H9 (cell line): Measurements from ENCODE around the gene ALDH3A2. TPM values are rescaled to one million over a fixed set of nuclear protein-coding genes. Genes with fewer than 3 reads are reported as not detected.

Experiments used
- DNase-seq: peaks from one replicate; pipeline ENCODE4 v3.0.0-alpha.2; 2017
- H2AFZ ChIP-seq: one replicate; pipeline ENCODE4 v1.6.1; 2013; ENCODE audit warnings: mild to moderate bottlenecking, low read length, control low read depth, moderate library complexity
- H2AK5ac ChIP-seq: 2 replicates; pipeline ENCODE4 v1.6.1; 2013; ENCODE audit warnings: low read length, control low read depth, mixed read lengths; ENCODE audit not compliant: insufficient read length
- H2BK120ac ChIP-seq: one replicate; pipeline ENCODE4 v1.6.1; 2013; ENCODE audit warnings: low read depth, mild to moderate bottlenecking, low read length, control low read depth, inconsistent platforms; ENCODE audit not compliant: poor library complexity, severe bottlenecking
- H2BK12ac ChIP-seq: 2 replicates; pipeline ENCODE4 v1.6.1; 2013; ENCODE audit warnings: low read length, control low read depth, mixed read lengths, low read depth; ENCODE audit not compliant: insufficient read length
- H2BK15ac ChIP-seq: 2 replicates; pipeline ENCODE4 v1.6.1; 2013; ENCODE audit warnings: low read depth, low read length, control low read depth
- H2BK20ac ChIP-seq: one replicate; pipeline ENCODE4 v1.6.1; 2013; ENCODE audit warnings: low read depth, mild to moderate bottlenecking, low read length, control low read depth, inconsistent platforms; ENCODE audit not compliant: poor library complexity, severe bottlenecking
- H2BK5ac ChIP-seq: 2 replicates; pipeline ENCODE4 v1.6.1; 2013; ENCODE audit warnings: low read length, control low read depth, mixed read lengths; ENCODE audit not compliant: insufficient read length
- H3K14ac ChIP-seq: 2 replicates; pipeline ENCODE4 v1.6.1; 2013; ENCODE audit warnings: low read length, control low read depth; ENCODE audit not compliant: insufficient read depth
- H3K18ac ChIP-seq: 2 replicates; pipeline ENCODE4 v1.6.1; 2013; ENCODE audit warnings: low read depth, mild to moderate bottlenecking, mixed read lengths, low read length, control low read depth; ENCODE audit not compliant: insufficient read length
- H3K23ac ChIP-seq: 2 replicates; pipeline ENCODE4 v1.6.1; 2013; ENCODE audit warnings: low read length, control low read depth, mixed read lengths, low read depth; ENCODE audit not compliant: insufficient read length
- H3K23me2 ChIP-seq: 2 replicates; pipeline ENCODE4 v1.6.1; 2013; ENCODE audit warnings: low read depth, mild to moderate bottlenecking, mixed read lengths, low read length, control low read depth; ENCODE audit not compliant: insufficient read length, poor library complexity, severe bottlenecking
- H3K27ac ChIP-seq: 2 replicates; pipeline ENCODE4 v1.5.1; 2013; ENCODE audit warnings: low read length, control low read depth, mixed read lengths, low read depth; ENCODE audit not compliant: insufficient read length
- H3K27me3 ChIP-seq: 2 replicates; pipeline ENCODE4 v1.6.1; 2013; ENCODE audit warnings: low read length, control low read depth, inconsistent platforms; ENCODE audit not compliant: insufficient read depth
- H3K4ac ChIP-seq: 2 replicates; pipeline ENCODE4 v1.6.1; 2013; ENCODE audit warnings: low read depth, mild to moderate bottlenecking, control low read depth, inconsistent platforms, low read length, moderate library complexity
- H3K4me1 ChIP-seq: 2 replicates; pipeline ENCODE4 v1.6.1; 2013; ENCODE audit warnings: low read length, control low read depth, inconsistent platforms; ENCODE audit not compliant: insufficient read depth
- H3K4me2 ChIP-seq: 2 replicates; pipeline ENCODE4 v1.6.1; 2013; ENCODE audit warnings: low read length, control low read depth, mixed read lengths; ENCODE audit not compliant: insufficient read length, insufficient read depth
- H3K56ac ChIP-seq: 2 replicates; pipeline ENCODE4 v1.6.1; 2013; ENCODE audit warnings: low read depth, mild to moderate bottlenecking, mixed read lengths, low read length, control low read depth; ENCODE audit not compliant: insufficient read length
- H3K79me1 ChIP-seq: 2 replicates; pipeline ENCODE4 v1.6.1; 2013; ENCODE audit warnings: low read depth, mild to moderate bottlenecking, moderate library complexity, low read length, control low read depth, inconsistent platforms; ENCODE audit not compliant: insufficient read depth, poor library complexity, severe bottlenecking
- H3K79me2 ChIP-seq: 2 replicates; pipeline ENCODE4 v1.6.1; 2013; ENCODE audit warnings: low read length, control low read depth, inconsistent platforms; ENCODE audit not compliant: insufficient read depth
- H3K9ac ChIP-seq: 2 replicates; pipeline ENCODE4 v1.6.1; 2013; ENCODE audit warnings: low read length, control low read depth, mixed read lengths; ENCODE audit not compliant: insufficient read length; ENCODE audit errors: extremely low read depth
- H3K9me3 ChIP-seq: one replicate; pipeline ENCODE4 v1.6.1; 2013; ENCODE audit warnings: low read depth, low read length, inconsistent platforms; ENCODE audit not compliant: control insufficient read depth
- H3T11ph ChIP-seq: one replicate; pipeline ENCODE4 v1.6.1; 2013; ENCODE audit warnings: mild to moderate bottlenecking, low read length, control low read depth, inconsistent platforms
- H4K20me1 ChIP-seq: one replicate; pipeline ENCODE4 v1.6.1; 2013; ENCODE audit not compliant: control insufficient read depth, insufficient read length, insufficient read depth
- H4K5ac ChIP-seq: 2 replicates; pipeline ENCODE4 v1.6.1; 2013; ENCODE audit warnings: low read depth, mild to moderate bottlenecking, mixed read lengths, low read length, control low read depth; ENCODE audit not compliant: insufficient read length
- H4K8ac ChIP-seq: replicated peaks from 2 replicates; pipeline ENCODE4 v1.6.1; 2013; ENCODE audit warnings: low read length, control low read depth, mixed read lengths, low read depth; ENCODE audit not compliant: insufficient read length
- H4K91ac ChIP-seq: 2 replicates; pipeline ENCODE4 v1.6.1; 2013; ENCODE audit warnings: low read depth, mild to moderate bottlenecking, moderate library complexity, mixed read lengths, low read length, control low read depth; ENCODE audit not compliant: insufficient read length
- H3K27ac Mint-ChIP-seq, 3 experiments: 2 replicates in 2 of 3; 3 replicates in 1 of 3; pipeline ENCODE4 v1.8.0; 2020 to 2021; ENCODE audit warnings: mixed read lengths in 3 of 3, mild to moderate bottlenecking in 1 of 3, moderate library complexity in 1 of 3
- H3K27me3 Mint-ChIP-seq: 2 replicates; pipeline ENCODE4 v1.8.0; 2021; ENCODE audit warnings: low read depth, mild to moderate bottlenecking, moderate library complexity, mixed read lengths
- H3K36me3 Mint-ChIP-seq, 3 experiments: 2 replicates in 2 of 3; 3 replicates in 1 of 3; pipeline ENCODE4 v1.8.0; 2020 to 2021; ENCODE audit warnings: low read depth in 3 of 3, mixed read lengths in 3 of 3; ENCODE audit not compliant: insufficient read depth in 1 of 3
- H3K4me1 Mint-ChIP-seq, 2 experiments: 2 replicates each; pipeline ENCODE4 v1.8.0; 2020; ENCODE audit warnings: mixed read lengths in 2 of 2
- H3K4me3 Mint-ChIP-seq, 2 experiments: 2 replicates in 1 of 2; 3 replicates in 1 of 2; pipeline ENCODE4 v1.8.0; 2020 to 2021; ENCODE audit warnings: mild to moderate bottlenecking in 2 of 2, mixed read lengths in 2 of 2, moderate library complexity in 1 of 2
- H3K9me3 Mint-ChIP-seq, 2 experiments: 2 replicates in 1 of 2; 3 replicates in 1 of 2; pipeline ENCODE4 v1.8.0; 2020; ENCODE audit warnings: mild to moderate bottlenecking in 2 of 2, mixed read lengths in 2 of 2, moderate library complexity in 1 of 2
- WGBS: extraction: QIAGEN DNeasy Blood & Tissue Kit; methylation state at CpG from one replicate; pipeline ENCODE4 v1.1.7; 2013; ENCODE audit warnings: missing lambda C conversion rate, low lambda C conversion rate, mixed read lengths; ENCODE audit not compliant: insufficient read length; ENCODE audit errors: extremely low coverage; 5-methylcytosine and 5-hydroxymethylcytosine counted together
- total RNA-seq: library from RNA; stranded (reverse); gene quantifications from 2 replicates; pipeline ENCODE4 v1.2.1, GENCODE V29; 2021
- TF ChIP-seq, protein P1 (sequence below): fragments of 200-600 bp; sonication (generic); conservative IDR thresholded peaks from 3 replicates; pipeline ENCODE4 v1.8.0; 2021; ENCODE audit warnings: antibody characterized with exemption, mild to moderate bottlenecking

Gene ALDH3A2
- total RNA-seq, 1 experiment from 2014 or later, result 100 TPM

DNA sequence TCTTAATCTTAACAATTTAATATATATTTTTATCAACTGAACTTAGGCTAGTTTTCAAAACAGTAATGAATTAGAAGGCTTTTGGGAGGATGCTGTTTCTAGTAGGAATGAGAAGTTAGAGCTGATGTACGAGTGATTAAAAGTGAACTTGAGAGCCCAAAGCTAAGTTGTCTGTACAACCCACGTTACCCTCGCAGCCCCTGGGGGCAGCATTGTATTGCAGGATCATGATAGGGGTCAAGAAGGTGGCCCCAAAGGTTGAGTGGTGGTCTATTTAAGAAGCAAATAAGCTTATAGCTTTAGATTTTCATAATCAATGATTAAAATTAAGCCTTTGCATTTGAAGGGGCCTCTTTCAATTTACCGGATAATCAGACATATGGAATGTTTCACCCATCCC lies 33.7 kb upstream of the ALDH3A2 start:
- Histone ChIP-seq H3T11ph (no peak overlapping the region), H2BK5ac (no peak overlapping the region), H4K8ac (no peak overlapping the region), H3K4ac (no peak overlapping the region), H4K20me1 (no peaks in the 10 kb centered on the region), H3K56ac (no peak overlapping the region), H2BK120ac (no peak overlapping the region), H4K5ac (no peak overlapping the region), H2BK20ac (no peak overlapping the region), H2BK15ac (no peak overlapping the region), H3K4me1 (no peaks in the 10 kb centered on the region), H3K79me1 (no peaks in the 10 kb centered on the region), H4K91ac (no peak overlapping the region), H3K14ac (no peak overlapping the region), H3K23ac (no peak overlapping the region), H3K23me2 (no peaks in the 10 kb centered on the region), H3K4me2 (no peak overlapping the region), H2AK5ac (no peak overlapping the region), H3K27ac (no peak overlapping the region), H3K79me2 (no peaks in the 10 kb centered on the region), H2AFZ (no peak overlapping the region), H3K27me3 (no peaks in the 10 kb centered on the region), H3K9me3 (peaks cover 17% of the 10 kb centered on the region), H2BK12ac (no peak overlapping the region), H3K18ac (no peak overlapping the region), H3K9ac (no peak overlapping the region)
- H3K4me1 Mint-ChIP-seq, result no peaks in the 10 kb centered on the region
- TF ChIP-seq, protein P1, sequence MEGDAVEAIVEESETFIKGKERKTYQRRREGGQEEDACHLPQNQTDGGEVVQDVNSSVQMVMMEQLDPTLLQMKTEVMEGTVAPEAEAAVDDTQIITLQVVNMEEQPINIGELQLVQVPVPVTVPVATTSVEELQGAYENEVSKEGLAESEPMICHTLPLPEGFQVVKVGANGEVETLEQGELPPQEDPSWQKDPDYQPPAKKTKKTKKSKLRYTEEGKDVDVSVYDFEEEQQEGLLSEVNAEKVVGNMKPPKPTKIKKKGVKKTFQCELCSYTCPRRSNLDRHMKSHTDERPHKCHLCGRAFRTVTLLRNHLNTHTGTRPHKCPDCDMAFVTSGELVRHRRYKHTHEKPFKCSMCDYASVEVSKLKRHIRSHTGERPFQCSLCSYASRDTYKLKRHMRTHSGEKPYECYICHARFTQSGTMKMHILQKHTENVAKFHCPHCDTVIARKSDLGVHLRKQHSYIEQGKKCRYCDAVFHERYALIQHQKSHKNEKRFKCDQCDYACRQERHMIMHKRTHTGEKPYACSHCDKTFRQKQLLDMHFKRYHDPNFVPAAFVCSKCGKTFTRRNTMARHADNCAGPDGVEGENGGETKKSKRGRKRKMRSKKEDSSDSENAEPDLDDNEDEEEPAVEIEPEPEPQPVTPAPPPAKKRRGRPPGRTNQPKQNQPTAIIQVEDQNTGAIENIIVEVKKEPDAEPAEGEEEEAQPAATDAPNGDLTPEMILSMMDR, result peak; percentile 53
- H3K36me3 Mint-ChIP-seq, result peaks cover 16 to 30% (median 26%) of the 10 kb centered on the region in 3 experiments
- WGBS, result no CpG with 5 or more reads among the region's 4 CpGs
- H3K9me3 Mint-ChIP-seq, result peaks cover 31 to 32% of the 10 kb centered on the region in 2 experiments
- no peak for DNase-seq
- peaks cover 4% of the 10 kb centered on the region for H3K27me3 Mint-ChIP-seq
- H3K4me3 Mint-ChIP-seq, result no peak overlapping the region
- H3K27ac Mint-ChIP-seq, result no peak overlapping the region
